Astrocyte (in vitro differentiated cells and primary cell): ENCODE measurements around the gene SFSWAP.

ENCODE experiments used
- CTCF ChIP-seq: IDR thresholded peaks from 2 replicates; pipeline ENCODE4 v1.5.1; 2011; ENCODE audit warnings: low read depth, mild to moderate bottlenecking, inconsistent platforms, low read length, moderate library complexity; ENCODE audit not compliant: insufficient read depth
- EZH2 ChIP-seq: IDR thresholded peaks from 2 replicates; pipeline ENCODE4 v1.6.1; 2012; ENCODE audit warnings: mild to moderate bottlenecking, low read length, inconsistent platforms; ENCODE audit not compliant: insufficient read depth

GRCh38 chr12:131784909-131785762 lies 74.2 kb downstream of the SFSWAP start:
- TF ChIP-seq EZH2 (no peak), CTCF (no peak)
